Measurements from ENCODE around the gene KCNG2.

KCNG2 gene

GRCh38 chr18:79785831-79786230 is 11.9 kb upstream of the KCNG2 start:
- H3F3A ChIP-seq (ENCODE audit: insufficient read depth), result no peaks in the 10 kb centered on the region
- no peak overlapping the region for H3K9ac ChIP-seq (ENCODE audit: low read length)
- no peaks in the 10 kb centered on the region for H3K36me3 ChIP-seq (ENCODE audit: low read length)
- TF ChIP-seq CTCF (IDR thresholded peaks at IDR 0.05; ENCODE audit: insufficient read depth, low read length, poor library complexity, severe bottlenecking), result no peak
- TF ChIP-seq EZH2phosphoT487 (conservative IDR thresholded peaks at IDR 0.05; ENCODE audit: low read length), result no peak
- no peaks in the 10 kb centered on the region for H3K27me3 ChIP-seq (ENCODE audit: low read length)
- H3K27ac ChIP-seq (ENCODE audit: low read depth, low read length), result no peak overlapping the region
- no peaks in the 10 kb centered on the region for H3K79me2 ChIP-seq (ENCODE audit: insufficient read depth, low read length)
- no peak overlapping the region for H3K4me3 ChIP-seq (ENCODE audit: insufficient read depth, low read length, poor library complexity, severe bottlenecking)
- H3K9me3 ChIP-seq (ENCODE audit: insufficient read depth, low read length), result no peaks in the 10 kb centered on the region
- H3K4me2 ChIP-seq (ENCODE audit: low read depth, low read length, poor library complexity, severe bottlenecking), result no peak overlapping the region
- no peak overlapping the region for H2AFZ ChIP-seq (ENCODE audit: low read depth, low read length, severe bottlenecking)
- H4K20me1 ChIP-seq (ENCODE audit: low read depth, low read length), result no peaks in the 10 kb centered on the region
- H3K9me2 ChIP-seq (replicated peaks; ENCODE audit: insufficient read depth, low read length), result no peaks in the 10 kb centered on the region

- Histone ChIP-seq H4K20me1 (ENCODE audit: low read depth, low read length) (no peaks in the 10 kb centered on the region), H2AFZ (ENCODE audit: low read depth, low read length, severe bottlenecking) (no peak overlapping the region), H3K9me2 (replicated peaks; ENCODE audit: insufficient read depth, low read length) (no peaks in the 10 kb centered on the region), H3K27me3 (ENCODE audit: low read length) (no peaks in the 10 kb centered on the region), H3K9me3 (ENCODE audit: insufficient read depth, low read length) (no peaks in the 10 kb centered on the region), H3K36me3 (ENCODE audit: low read length) (no peaks in the 10 kb centered on the region), H3K27ac (ENCODE audit: low read depth, low read length) (no peak overlapping the region), H3K4me2 (ENCODE audit: low read depth, low read length, poor library complexity, severe bottlenecking) (no peak overlapping the region), H3K9ac (ENCODE audit: low read length) (no peak overlapping the region), H3F3A (ENCODE audit: insufficient read depth) (no peaks in the 10 kb centered on the region), H3K79me2 (ENCODE audit: insufficient read depth, low read length) (no peaks in the 10 kb centered on the region), H3K4me3 (ENCODE audit: insufficient read depth, low read length, poor library complexity, severe bottlenecking) (no peak overlapping the region)
- TF ChIP-seq CTCF (IDR thresholded peaks at IDR 0.05; ENCODE audit: insufficient read depth, low read length, poor library complexity, severe bottlenecking) (no peak), EZH2phosphoT487 (conservative IDR thresholded peaks at IDR 0.05; ENCODE audit: low read length) (no peak)
Observed at GRCh38 chr18:79786304-79786703, 11.4 kb upstream of the KCNG2 start.

- H3K9me3 ChIP-seq (ENCODE audit: insufficient read depth, low read length), result no peaks in the 10 kb centered on the region
- no peak overlapping the region for H3K9ac ChIP-seq (ENCODE audit: low read length)
- no peak for TF ChIP-seq EZH2phosphoT487 (conservative IDR thresholded peaks at IDR 0.05; ENCODE audit: low read length)
- TF ChIP-seq CTCF (IDR thresholded peaks at IDR 0.05; ENCODE audit: insufficient read depth, low read length, poor library complexity, severe bottlenecking), result no peak
- no peaks in the 10 kb centered on the region for H4K20me1 ChIP-seq (ENCODE audit: low read depth, low read length)
- H3K4me3 ChIP-seq (ENCODE audit: insufficient read depth, low read length, poor library complexity, severe bottlenecking), result no peak overlapping the region
- H2AFZ ChIP-seq (ENCODE audit: low read depth, low read length, severe bottlenecking), result no peak overlapping the region
- H3K36me3 ChIP-seq (ENCODE audit: low read length), result no peaks in the 10 kb centered on the region
- H3K27ac ChIP-seq (ENCODE audit: low read depth, low read length), result no peak overlapping the region
- no peaks in the 10 kb centered on the region for H3K27me3 ChIP-seq (ENCODE audit: low read length)
- no peak overlapping the region for H3K4me2 ChIP-seq (ENCODE audit: low read depth, low read length, poor library complexity, severe bottlenecking)
- no peaks in the 10 kb centered on the region for H3F3A ChIP-seq (ENCODE audit: insufficient read depth)
- no peaks in the 10 kb centered on the region for H3K79me2 ChIP-seq (ENCODE audit: insufficient read depth, low read length)
- H3K9me2 ChIP-seq (replicated peaks; ENCODE audit: insufficient read depth, low read length), result no peaks in the 10 kb centered on the region
Observed at GRCh38 chr18:79786786-79787526, 10.8 kb upstream of the KCNG2 start.

Measured in SU-DHL-6 (cell line).